Stomach smooth muscle (tissue), 2 donors: ENCODE results near the gene SPTBN1.
A peak's percentile ranks its signal among the peaks of the same experiment; 100 is the strongest.

Experiments
- H3K27ac ChIP-seq: one replicate; pipeline ENCODE4 v1.7.0; 2013; ENCODE audit warnings: mild to moderate bottlenecking, low read length, inconsistent platforms
- H3K27me3 ChIP-seq, 2 donors: one replicate each; pipeline ENCODE4 v1.7.0; 2013; ENCODE audit warnings: low read length in 2 of 2; ENCODE audit not compliant: insufficient read depth in 2 of 2, control insufficient read depth in 1 of 2
- H3K36me3 ChIP-seq, 2 donors: one replicate each; pipeline ENCODE4 v1.7.0; 2013; ENCODE audit warnings: low read length in 2 of 2; ENCODE audit not compliant: control insufficient read depth in 2 of 2, insufficient read depth in 2 of 2
- H3K4me1 ChIP-seq: one replicate; pipeline ENCODE4 v1.7.0; 2013; ENCODE audit warnings: low read length; ENCODE audit not compliant: control insufficient read depth, insufficient read depth
- H3K4me3 ChIP-seq, 2 donors: one replicate each; pipeline ENCODE4 v1.7.0; 2013; ENCODE audit warnings: low read length in 2 of 2
- H3K9ac ChIP-seq, 2 donors: one replicate each; pipeline ENCODE4 v1.7.0; 2013; ENCODE audit warnings: low read length in 2 of 2, mild to moderate bottlenecking in 1 of 2
- H3K9me3 ChIP-seq, 2 donors: one replicate each; pipeline ENCODE4 v1.7.0; 2013; ENCODE audit warnings: low read length in 2 of 2; ENCODE audit not compliant: control insufficient read depth in 2 of 2
- donor health status: healthy.
- donor health status: Pancreatic carcinoma.

SPTBN1 gene

GRCh38 chr2:54561010-54561409 is 104.9 kb downstream of the SPTBN1 start:
- Histone ChIP-seq H3K27ac (no peak overlapping the region), H3K9me3 (no peaks in the 10 kb centered on the region), H3K4me1 (peaks cover 42% of the 10 kb centered on the region), H3K9ac (no peak overlapping the region), H3K4me3 (no peak overlapping the region), H3K36me3 (no peaks in the 10 kb centered on the region), H3K27me3 (no peaks in the 10 kb centered on the region)

- H3K4me1 ChIP-seq, result peaks cover 17% of the 10 kb centered on the region
- no peak overlapping the region for H3K27ac ChIP-seq
- no peak overlapping the region for H3K9ac ChIP-seq
Measured at GRCh38 chr2:54564439-54564838, 108.3 kb downstream of the SPTBN1 start.

GRCh38 chr2:54565551-54565950 is 109.4 kb downstream of the SPTBN1 start:
- Histone ChIP-seq H3K4me3 (no peak overlapping the region), H3K9me3 (no peaks in the 10 kb centered on the region), H3K27me3 (no peaks in the 10 kb centered on the region), H3K9ac (no peak overlapping the region), H3K4me1 (peaks cover 17% of the 10 kb centered on the region), H3K36me3 (no peaks in the 10 kb centered on the region), H3K27ac (no peak overlapping the region)

More at GRCh38 chr2:54564439-54564838, 108.3 kb downstream of the SPTBN1 start:
- Histone ChIP-seq H3K36me3 (no peaks in the 10 kb centered on the region), H3K4me3 (no peak overlapping the region), H3K27me3 (no peaks in the 10 kb centered on the region), H3K9me3 (no peaks in the 10 kb centered on the region)

GRCh38 chr2:54566896-54567295 is 110.8 kb downstream of the SPTBN1 start:
- no peaks in the 10 kb centered on the region for H3K36me3 ChIP-seq
- no peaks in the 10 kb centered on the region for H3K27me3 ChIP-seq
- no peak overlapping the region for H3K9ac ChIP-seq
- peaks cover 24% of the 10 kb centered on the region for H3K4me1 ChIP-seq
- H3K27ac ChIP-seq, result no peak overlapping the region
- H3K4me3 ChIP-seq, result no peak overlapping the region
- H3K9me3 ChIP-seq, result no peaks in the 10 kb centered on the region

GRCh38 chr2:54568876-54569321 is 112.8 kb downstream of the SPTBN1 start:
- H3K4me3 ChIP-seq, result no peak overlapping the region
- no peaks in the 10 kb centered on the region for H3K36me3 ChIP-seq
- H3K9me3 ChIP-seq, result no peaks in the 10 kb centered on the region
- H3K9ac ChIP-seq, result no peak overlapping the region
- H3K27ac ChIP-seq, result no peak overlapping the region
- H3K27me3 ChIP-seq, result no peaks in the 10 kb centered on the region
- peaks cover 42% of the 10 kb centered on the region for H3K4me1 ChIP-seq

GRCh38 chr2:54569745-54570301 is 113.7 kb downstream of the SPTBN1 start:
- Histone ChIP-seq H3K4me3 (peak overlapping the region in 1 of 2 donors; percentile 13), H3K4me1 (peaks cover 42% of the 10 kb centered on the region), H3K36me3 (no peaks in the 10 kb centered on the region), H3K27me3 (no peaks in the 10 kb centered on the region), H3K9me3 (no peaks in the 10 kb centered on the region), H3K9ac (no peak overlapping the region), H3K27ac (no peak overlapping the region)

- no peaks in the 10 kb centered on the region for H3K9me3 ChIP-seq
- H3K27ac ChIP-seq, result no peak overlapping the region
- peaks cover 43% of the 10 kb centered on the region for H3K4me1 ChIP-seq
- no peaks in the 10 kb centered on the region for H3K27me3 ChIP-seq
- no peaks in the 10 kb centered on the region for H3K36me3 ChIP-seq
- no peak overlapping the region for H3K4me3 ChIP-seq
- no peak overlapping the region for H3K9ac ChIP-seq
Measured at GRCh38 chr2:54570321-54570855, 114.3 kb downstream of the SPTBN1 start.

- no peak overlapping the region for H3K9ac ChIP-seq
- H3K27ac ChIP-seq, result peak overlapping the region; percentile 24
Measured at GRCh38 chr2:54570925-54571694, 115.0 kb downstream of the SPTBN1 start.

GRCh38 chr2:54572262-54572635 is 116.1 kb downstream of the SPTBN1 start:
- Histone ChIP-seq H3K36me3 (no peaks in the 10 kb centered on the region), H3K27me3 (no peaks in the 10 kb centered on the region), H3K4me3 (no peak overlapping the region), H3K9me3 (no peaks in the 10 kb centered on the region), H3K9ac (no peak overlapping the region), H3K27ac (no peak overlapping the region), H3K4me1 (peaks cover 53% of the 10 kb centered on the region)

More at GRCh38 chr2:54570925-54571694, 115.0 kb downstream of the SPTBN1 start:
- no peaks in the 10 kb centered on the region for H3K27me3 ChIP-seq
- peak overlapping the region in 1 of 2 donors; percentile 29 for H3K4me3 ChIP-seq
- H3K36me3 ChIP-seq, result no peaks in the 10 kb centered on the region
- no peaks in the 10 kb centered on the region for H3K9me3 ChIP-seq
- peaks cover 45% of the 10 kb centered on the region for H3K4me1 ChIP-seq

- Histone ChIP-seq H3K27me3 (no peaks in the 10 kb centered on the region), H3K9me3 (no peaks in the 10 kb centered on the region), H3K36me3 (no peaks in the 10 kb centered on the region), H3K9ac (no peak overlapping the region), H3K4me3 (peak overlapping the region in 1 of 2 donors; percentile 9), H3K27ac (no peak overlapping the region), H3K4me1 (peaks cover 59% of the 10 kb centered on the region)
Measured at GRCh38 chr2:54572636-54573536, 116.8 kb downstream of the SPTBN1 start.
